HEK293 (cell line): ENCODE measurements around the gene PSAPL1.

Source experiments
- CTCF ChIA-PET: fragments of 350-600 bp; formaldehyde crosslinking; extraction: SDS; loops from one replicate; lab custom pipeline; 2021; ENCODE audit warnings: antibody characterized with exemption; lab: Yijun Ruan, JAX
- POLR2A ChIA-PET: fragments of 300-600 bp; formaldehyde crosslinking; extraction: SDS; loops from one replicate; lab custom pipeline; 2020; ENCODE audit warnings: antibody characterized with exemption, inconsistent platforms; lab: Yijun Ruan, JAX
- H3K27ac ChIP-seq: fragments of 200-500 bp; sonication (Bioruptor generic); 2 replicates; pipeline ENCODE4 v1.5.1; 2014; ENCODE audit warnings: low read depth, low read length, control low read depth, inconsistent platforms; ENCODE audit errors: extremely low read depth
- H3K36me3 ChIP-seq, 2 experiments: fragments of 200-500 bp in 1 of 2; sonication (Bioruptor generic) in 1 of 2; 1 replicate in 1 of 2; 2 replicates in 1 of 2; pipeline ENCODE4 v1.5.1; 2014 to 2017; ENCODE audit warnings: inconsistent platforms in 2 of 2, low read length in 2 of 2; ENCODE audit not compliant: control insufficient read depth in 2 of 2, insufficient read depth in 1 of 2
- H3K4me1 ChIP-seq: fragments of 200-500 bp; sonication (Bioruptor generic); 2 replicates; pipeline ENCODE4 v1.5.1; 2014; ENCODE audit warnings: mild to moderate bottlenecking, low read length, inconsistent platforms; ENCODE audit not compliant: control insufficient read depth, insufficient read depth
- H3K4me3 ChIP-seq: 2 replicates; pipeline ENCODE4 v1.5.1; 2011; ENCODE audit warnings: low read depth, mild to moderate bottlenecking, control low read depth, low read length, moderate library complexity
- H3K9me3 ChIP-seq: fragments of 200-500 bp; sonication (Bioruptor generic); 2 replicates; pipeline ENCODE4 v1.5.1; 2014; ENCODE audit warnings: low read depth, low read length, inconsistent platforms; ENCODE audit not compliant: control insufficient read depth, insufficient read depth
- HOXA7 ChIP-seq: sonication (generic); formaldehyde crosslinking; IDR thresholded peaks from 2 replicates; pipeline ENCODE4 v1.8.1; 2022; ENCODE audit warnings: missing genetic modification reagents, borderline replicate concordance
- KLF10 ChIP-seq: fragments of 450-650 bp; IDR thresholded peaks from 2 replicates; pipeline ENCODE4 v1.5.1; 2018; ENCODE audit warnings: missing biosample characterization, mild to moderate bottlenecking, missing genetic modification characterization
- PATZ1 ChIP-seq: fragments of 450-650 bp; formaldehyde crosslinking; IDR thresholded peaks from 2 replicates; pipeline ENCODE4 v1.5.1; 2016; ENCODE audit warnings: missing biosample characterization, missing genetic modification characterization
- REPIN1 ChIP-seq: fragments of 450-650 bp; formaldehyde crosslinking; IDR thresholded peaks from 2 replicates; pipeline ENCODE4 v1.5.1; 2017; ENCODE audit warnings: missing biosample characterization, missing genetic modification characterization, low read depth
- REST ChIP-seq: fragments of 450-650 bp; formaldehyde crosslinking; IDR thresholded peaks from 2 replicates; pipeline ENCODE4 v1.5.1; 2016; ENCODE audit warnings: missing biosample characterization, missing genetic modification characterization
- SCRT2 ChIP-seq: fragments of 450-650 bp; formaldehyde crosslinking; IDR thresholded peaks from 2 replicates; pipeline ENCODE4 v1.5.1; 2016; ENCODE audit warnings: missing biosample characterization, missing genetic modification characterization
- ZFP37 ChIP-seq: fragments of 450-650 bp; formaldehyde crosslinking; IDR thresholded peaks from 2 replicates; pipeline ENCODE4 v1.5.1; 2016; ENCODE audit warnings: missing biosample characterization, missing genetic modification characterization
- ZNF114 ChIP-seq: fragments of 450-650 bp; formaldehyde crosslinking; IDR thresholded peaks from 2 replicates; pipeline ENCODE4 v1.5.0; 2017; ENCODE audit warnings: missing biosample characterization, missing genetic modification characterization
- ZNF138 ChIP-seq: fragments of 450-650 bp; formaldehyde crosslinking; IDR thresholded peaks from 2 replicates; pipeline ENCODE4 v1.5.1; 2016; ENCODE audit warnings: missing biosample characterization, missing genetic modification characterization, borderline replicate concordance
- ZNF146 ChIP-seq: fragments of 450-650 bp; formaldehyde crosslinking; IDR thresholded peaks from 2 replicates; pipeline ENCODE4 v1.5.1; 2016; ENCODE audit warnings: missing biosample characterization, missing genetic modification characterization
- ZNF266 ChIP-seq: fragments of 450-650 bp; formaldehyde crosslinking; IDR thresholded peaks from 2 replicates; pipeline ENCODE4 v1.5.1; 2016; ENCODE audit warnings: missing biosample characterization, missing genetic modification characterization, low read depth
- ZNF362 ChIP-seq: fragments of 450-650 bp; formaldehyde crosslinking; IDR thresholded peaks from 2 replicates; pipeline ENCODE4 v1.5.1; 2016; ENCODE audit warnings: missing biosample characterization, missing genetic modification characterization
- ZNF366 ChIP-seq: fragments of 450-650 bp; formaldehyde crosslinking; conservative IDR thresholded peaks from 2 replicates; pipeline ENCODE4 v1.5.1; 2016; ENCODE audit warnings: missing biosample characterization, missing genetic modification characterization
- ZNF580 ChIP-seq: fragments of 450-650 bp; formaldehyde crosslinking; IDR thresholded peaks from 2 replicates; pipeline ENCODE4 v1.5.1; 2016; ENCODE audit warnings: missing biosample characterization, missing genetic modification characterization
- ZNF629 ChIP-seq: fragments of 450-650 bp; formaldehyde crosslinking; IDR thresholded peaks from 2 replicates; pipeline ENCODE4 v1.5.1; 2017; ENCODE audit warnings: missing biosample characterization, missing genetic modification characterization
- ZSCAN18 ChIP-seq: fragments of 450-650 bp; formaldehyde crosslinking; IDR thresholded peaks from 2 replicates; pipeline ENCODE4 v1.5.1; 2016; ENCODE audit warnings: missing biosample characterization, missing genetic modification characterization
- TF ChIP-seq, protein P1 (sequence below): fragments of 450-650 bp; formaldehyde crosslinking; conservative IDR thresholded peaks from 2 replicates; pipeline ENCODE4 v1.5.1; 2016; ENCODE audit warnings: low read depth, missing biosample characterization, missing genetic modification characterization

Gene PSAPL1

DNA sequence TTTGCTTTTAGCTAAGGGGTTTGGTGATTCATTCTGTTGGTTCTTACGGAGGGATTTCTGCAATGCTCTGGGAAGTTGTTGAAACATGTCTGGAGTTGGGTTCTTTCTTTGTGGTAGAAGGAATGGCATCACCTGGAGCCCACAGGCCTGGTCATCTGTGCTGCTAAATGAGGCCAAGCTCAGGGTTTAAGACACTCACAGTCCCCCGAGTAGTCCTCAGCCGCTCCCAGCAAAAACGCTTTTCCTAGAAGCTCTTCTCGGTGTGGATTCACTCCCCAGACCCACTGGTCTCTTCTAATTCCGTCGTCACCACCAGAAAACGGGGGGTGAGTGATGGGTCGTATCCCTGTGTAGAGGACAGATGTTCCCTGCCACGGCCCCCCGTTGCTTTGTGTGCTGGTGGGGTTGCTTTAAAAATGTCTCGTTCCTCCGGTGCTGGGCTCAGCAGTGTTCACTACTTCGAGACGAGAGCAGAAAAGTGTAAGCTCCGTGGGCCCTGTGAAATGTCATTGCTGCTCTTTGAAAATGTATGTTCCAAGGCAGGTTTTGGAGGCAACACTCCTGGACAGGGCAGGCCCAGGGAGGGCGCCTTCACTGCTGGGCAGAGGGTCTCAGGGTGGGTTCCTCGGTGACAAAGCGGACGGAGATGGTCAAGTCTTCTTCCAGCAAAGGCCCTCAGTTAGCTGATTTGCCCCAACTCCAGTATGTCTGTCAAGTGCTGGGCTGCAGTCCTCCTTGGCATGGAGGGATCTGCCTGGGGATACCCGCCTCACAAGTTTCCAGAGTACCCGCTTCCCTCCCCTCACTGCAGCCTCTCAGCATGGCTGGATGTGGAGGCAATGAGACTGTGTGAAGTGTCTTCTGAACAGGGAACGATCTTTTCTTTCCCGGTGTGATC, 37.3 kb downstream of the PSAPL1 start:
- ChIA-PET CTCF (interaction anchor here (0.7 to 1.1 kb wide), 2 partner anchors 62 to 211 kb away, joined by 3 read pairs; no protein-coding TSS in a partner anchor), POLR2A (no interaction called here)
- H3K9me3 ChIP-seq: no peaks in the 10 kb centered on the region
- no peaks in the 10 kb centered on the region for H3K36me3 ChIP-seq
- no peak overlapping the region for H3K4me3 ChIP-seq
- no peak overlapping the region for H3K27ac ChIP-seq
- no peak for TF ChIP-seq ZSCAN18
- TF ChIP-seq, protein P1, sequence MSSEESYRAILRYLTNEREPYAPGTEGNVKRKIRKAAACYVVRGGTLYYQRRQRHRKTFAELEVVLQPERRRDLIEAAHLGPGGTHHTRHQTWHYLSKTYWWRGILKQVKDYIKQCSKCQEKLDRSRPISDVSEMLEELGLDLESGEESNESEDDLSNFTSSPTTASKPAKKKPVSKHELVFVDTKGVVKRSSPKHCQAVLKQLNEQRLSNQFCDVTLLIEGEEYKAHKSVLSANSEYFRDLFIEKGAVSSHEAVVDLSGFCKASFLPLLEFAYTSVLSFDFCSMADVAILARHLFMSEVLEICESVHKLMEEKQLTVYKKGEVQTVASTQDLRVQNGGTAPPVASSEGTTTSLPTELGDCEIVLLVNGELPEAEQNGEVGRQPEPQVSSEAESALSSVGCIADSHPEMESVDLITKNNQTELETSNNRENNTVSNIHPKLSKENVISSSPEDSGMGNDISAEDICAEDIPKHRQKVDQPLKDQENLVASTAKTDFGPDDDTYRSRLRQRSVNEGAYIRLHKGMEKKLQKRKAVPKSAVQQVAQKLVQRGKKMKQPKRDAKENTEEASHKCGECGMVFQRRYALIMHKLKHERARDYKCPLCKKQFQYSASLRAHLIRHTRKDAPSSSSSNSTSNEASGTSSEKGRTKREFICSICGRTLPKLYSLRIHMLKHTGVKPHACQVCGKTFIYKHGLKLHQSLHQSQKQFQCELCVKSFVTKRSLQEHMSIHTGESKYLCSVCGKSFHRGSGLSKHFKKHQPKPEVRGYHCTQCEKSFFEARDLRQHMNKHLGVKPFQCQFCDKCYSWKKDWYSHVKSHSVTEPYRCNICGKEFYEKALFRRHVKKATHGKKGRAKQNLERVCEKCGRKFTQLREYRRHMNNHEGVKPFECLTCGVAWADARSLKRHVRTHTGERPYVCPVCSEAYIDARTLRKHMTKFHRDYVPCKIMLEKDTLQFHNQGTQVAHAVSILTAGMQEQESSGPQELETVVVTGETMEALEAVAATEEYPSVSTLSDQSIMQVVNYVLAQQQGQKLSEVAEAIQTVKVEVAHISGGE: no peak
- no peak for TF ChIP-seq ZNF114 (tag by site-specific recombination)
- no peak for TF ChIP-seq PATZ1 (tag by site-specific recombination)
- TF ChIP-seq KLF10 (tag by site-specific recombination): no peak
- TF ChIP-seq ZNF366 (tag by site-specific recombination): no peak
- TF ChIP-seq SCRT2 (tag by site-specific recombination): no peak
- no peak for TF ChIP-seq ZNF266 (tag by site-specific recombination)
- no peak for TF ChIP-seq ZNF580
- TF ChIP-seq ZNF362 (tag by site-specific recombination): no peak
- no peak for TF ChIP-seq HOXA7 (CRISPR knock-in tag)
- no peak for TF ChIP-seq REST (tag by site-specific recombination)
- TF ChIP-seq ZFP37 (tag by site-specific recombination): no peak
- TF ChIP-seq ZNF138 (tag by site-specific recombination): no peak
- TF ChIP-seq ZNF146 (tag by site-specific recombination): no peak
- TF ChIP-seq REPIN1 (tag by site-specific recombination): no peak
- TF ChIP-seq ZNF629 (tag by site-specific recombination): no peak
- H3K4me1 ChIP-seq: 0 out of 2 replicates have a peak, but pooled peaks cover 3% of the 10 kb centered on the region
